HTR-8/SVneo (cell line): Measurements from ENCODE around the gene IQSEC1.

Source experiments
- DNase-seq: peaks from one replicate; pipeline ENCODE4 v3.0.0; 2011; ENCODE audit warnings: low spot score, mixed read lengths; ENCODE audit not compliant: insufficient read length
- FAIRE-seq: peaks from 2 replicates; lab custom pipeline; 2011; peaks lifted over from hg19 to GRCh38; lab: Jason Lieb, UNC

IQSEC1 gene

DNA sequence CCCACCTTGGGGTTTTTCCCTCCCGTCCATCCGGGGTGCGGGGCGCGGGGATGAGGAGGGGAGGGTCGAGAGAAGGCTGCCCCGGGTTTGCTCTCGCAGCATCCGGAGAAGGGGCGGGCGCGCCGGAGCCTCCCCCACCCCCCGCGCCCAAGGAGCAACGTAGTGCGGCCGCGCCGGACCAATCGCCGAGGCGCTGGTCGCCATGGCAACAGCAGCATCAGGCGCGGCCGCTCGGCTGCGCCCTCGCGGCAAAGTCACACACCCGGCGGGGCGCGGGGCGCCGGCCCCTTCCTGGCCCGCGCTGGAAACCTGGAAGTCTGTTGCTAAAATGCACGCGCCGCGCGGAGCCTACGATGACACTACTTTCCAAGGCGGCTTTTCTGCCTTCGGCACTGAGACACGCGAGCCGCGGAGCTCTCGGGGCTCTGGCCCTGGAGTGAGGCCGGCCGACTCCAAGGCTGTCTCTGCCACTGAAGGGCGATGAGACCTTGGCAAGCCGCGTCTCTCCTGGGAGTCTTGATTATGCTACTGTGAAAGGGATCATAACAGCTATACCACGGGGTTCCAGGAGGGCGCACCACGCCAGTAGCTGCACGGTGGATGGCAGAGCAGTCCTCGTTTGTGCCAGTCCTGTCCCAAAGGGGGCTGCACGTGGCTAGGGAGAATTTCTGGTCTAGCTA lies at the start of gene IQSEC1:
Gene IQSEC1 (minus strand): TSS at position 104 of the 680 bp plus-strand sequence. CDS start 415 bp downstream, outside the sequence.
- DNase-seq (no peak), FAIRE-seq (no peak)

DNA sequence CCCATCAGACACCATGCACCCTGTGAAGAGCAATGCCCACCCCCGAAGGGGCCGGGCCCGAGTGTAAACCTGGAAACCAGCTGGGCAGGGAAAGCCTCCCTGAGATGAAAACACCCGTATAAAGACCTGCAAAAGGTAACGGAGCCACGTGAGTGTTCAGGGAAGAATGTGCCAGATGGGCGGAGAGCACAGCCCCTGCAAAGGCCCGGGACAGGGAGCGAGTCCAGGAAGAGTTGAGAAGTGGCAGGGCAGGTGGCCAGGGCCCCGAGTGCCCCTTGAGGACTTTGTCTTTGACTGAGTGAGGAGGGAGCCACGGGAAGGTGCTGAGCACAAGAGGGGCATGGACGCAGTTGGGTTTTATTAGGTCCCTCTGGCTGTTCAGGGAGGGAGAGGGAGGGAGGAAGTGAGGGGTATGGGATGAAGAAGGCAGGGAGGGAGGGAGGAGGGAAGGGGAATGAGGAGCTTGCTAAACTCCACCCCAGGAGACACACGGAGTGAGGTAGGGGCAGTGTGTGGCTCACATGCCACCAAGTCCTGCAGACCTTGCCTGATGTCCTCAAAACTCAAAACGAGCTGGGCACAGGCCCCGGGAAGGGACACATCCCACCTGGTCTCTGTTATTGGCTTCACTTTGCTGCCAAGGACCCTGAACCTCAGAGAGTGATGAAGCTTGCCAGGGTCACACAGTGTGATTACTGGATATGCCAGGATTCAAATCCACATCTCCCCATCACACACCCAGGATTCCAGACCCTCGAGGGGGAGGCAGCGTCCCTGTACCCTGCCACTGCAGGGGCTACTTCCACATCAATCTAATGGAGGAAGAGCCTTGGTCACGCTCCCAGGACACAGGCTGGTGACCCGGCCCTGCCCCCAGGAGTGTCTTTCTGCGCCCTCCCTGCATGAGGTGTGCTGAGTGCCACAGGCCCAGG lies 49.1 kb upstream of the IQSEC1 start:
- FAIRE-seq (no peak), DNase-seq (no peak)

GRCh38 chr3:13121553-13122001 lies 48.3 kb upstream of the IQSEC1 start:
- DNase-seq (no peak), FAIRE-seq (no peak)

DNA sequence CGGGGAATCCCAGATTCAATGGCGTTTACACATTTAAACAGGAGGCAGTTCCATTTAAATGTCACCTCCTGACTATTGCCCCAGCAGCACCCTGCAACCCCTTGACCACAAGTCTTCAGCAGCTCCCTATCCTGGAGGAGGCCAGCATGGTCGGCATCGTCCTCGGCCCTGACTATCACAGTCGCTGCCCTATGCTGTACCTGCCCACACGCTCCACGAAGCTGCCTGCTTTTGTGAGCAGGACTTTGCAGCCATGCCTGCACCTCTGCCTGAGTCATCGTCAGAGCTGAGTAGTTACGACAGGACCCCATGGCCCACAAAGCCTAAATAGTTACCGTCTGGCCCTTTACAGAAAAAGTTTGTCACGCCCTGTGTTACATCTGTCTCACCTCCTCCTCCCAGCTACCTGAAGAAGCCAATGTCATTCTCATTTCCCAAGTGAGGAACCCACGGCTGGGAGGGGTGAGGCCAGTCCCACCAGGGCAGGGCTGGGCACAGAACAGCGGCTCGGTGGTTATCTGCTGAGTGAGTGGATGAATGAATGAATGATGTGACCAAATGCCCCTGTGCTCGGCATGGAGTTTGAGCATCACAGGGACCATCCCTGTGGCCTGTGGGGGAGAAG lies 47.8 kb upstream of the IQSEC1 start:
- DNase-seq, result no peak
- no peak for FAIRE-seq

DNA sequence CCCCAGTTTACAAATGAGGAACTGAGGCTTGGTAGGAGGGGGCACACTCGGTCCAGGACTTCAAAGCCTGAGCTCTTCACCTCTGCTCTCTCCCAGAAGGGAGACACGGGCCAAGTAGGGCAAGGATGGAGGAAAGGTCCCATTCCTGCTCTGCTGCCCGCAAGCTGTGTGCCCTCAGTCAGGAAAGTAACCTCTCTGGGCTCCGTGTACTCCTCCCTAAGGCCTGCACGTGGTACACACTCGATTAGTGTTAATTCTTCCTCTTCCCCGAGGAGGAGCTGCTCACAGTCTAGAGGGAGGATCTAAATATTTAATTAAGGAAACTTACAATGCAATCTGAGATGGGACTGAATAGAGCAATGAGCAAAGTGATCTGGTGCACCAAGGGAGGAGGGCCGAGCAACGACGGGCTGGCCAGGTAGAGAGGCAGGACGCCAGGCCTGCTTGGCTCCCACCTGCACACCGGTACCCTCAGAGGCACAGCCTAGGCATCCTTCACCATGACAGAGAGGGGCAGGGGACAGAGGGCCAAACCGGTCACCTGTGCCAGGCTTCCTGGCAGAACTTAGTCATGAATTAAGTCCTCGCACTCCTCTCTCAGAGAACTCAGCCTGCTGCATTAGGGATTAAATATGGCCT lies 47.2 kb upstream of the IQSEC1 start:
- FAIRE-seq (no peak), DNase-seq (no peak)

GRCh38 chr3:13119471-13120220 lies 46.4 kb upstream of the IQSEC1 start:
- FAIRE-seq, result no peak
- DNase-seq, result no peak

DNA sequence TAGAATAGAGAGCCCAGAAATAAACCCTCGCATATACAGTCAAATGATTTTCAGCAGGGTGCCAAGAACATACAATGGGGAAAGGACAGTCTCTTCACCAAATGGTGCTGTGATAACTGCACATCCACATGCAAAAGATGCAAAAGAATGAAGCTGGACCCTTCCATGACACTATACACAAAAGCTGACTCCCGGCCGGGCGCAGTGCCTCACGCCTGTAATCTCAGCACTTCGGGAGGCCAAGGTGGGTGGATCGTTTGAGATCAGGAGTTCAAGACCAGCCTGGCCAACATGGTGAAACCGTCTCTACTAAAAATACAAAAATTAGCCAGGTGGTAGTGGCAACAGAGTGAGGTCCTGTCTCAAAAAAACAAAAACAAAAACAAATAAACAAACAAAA lies 43.2 kb upstream of the IQSEC1 start:
- no peak for FAIRE-seq
- DNase-seq, result no peak

DNA sequence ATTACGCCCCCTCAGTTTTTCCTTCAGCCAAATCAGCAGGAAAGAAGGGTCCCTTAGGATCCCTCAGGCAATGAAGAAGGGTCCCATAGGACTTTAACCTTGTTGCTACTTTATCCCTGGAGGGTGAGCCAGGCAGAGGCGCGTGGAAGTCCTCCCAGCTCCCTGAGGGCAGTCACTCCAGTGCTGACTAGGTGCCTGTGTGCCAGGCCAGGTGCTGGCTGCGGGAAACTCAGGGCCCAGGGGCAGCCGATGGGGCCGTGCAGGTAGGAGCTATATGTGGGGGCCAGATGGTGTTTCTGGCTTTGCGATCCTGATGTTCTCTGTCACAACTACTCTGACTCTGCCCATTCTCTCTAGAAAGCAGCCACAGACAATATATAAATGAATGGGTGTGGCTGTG lies 42.8 kb upstream of the IQSEC1 start:
- no peak for FAIRE-seq

GRCh38 chr3:13115576-13115910 lies 42.3 kb upstream of the IQSEC1 start:
- DNase-seq, result no peak
- FAIRE-seq, result no peak

More for the DNA sequence above, 42.8 kb upstream of the IQSEC1 start:
- DNase-seq, result no peak

DNA sequence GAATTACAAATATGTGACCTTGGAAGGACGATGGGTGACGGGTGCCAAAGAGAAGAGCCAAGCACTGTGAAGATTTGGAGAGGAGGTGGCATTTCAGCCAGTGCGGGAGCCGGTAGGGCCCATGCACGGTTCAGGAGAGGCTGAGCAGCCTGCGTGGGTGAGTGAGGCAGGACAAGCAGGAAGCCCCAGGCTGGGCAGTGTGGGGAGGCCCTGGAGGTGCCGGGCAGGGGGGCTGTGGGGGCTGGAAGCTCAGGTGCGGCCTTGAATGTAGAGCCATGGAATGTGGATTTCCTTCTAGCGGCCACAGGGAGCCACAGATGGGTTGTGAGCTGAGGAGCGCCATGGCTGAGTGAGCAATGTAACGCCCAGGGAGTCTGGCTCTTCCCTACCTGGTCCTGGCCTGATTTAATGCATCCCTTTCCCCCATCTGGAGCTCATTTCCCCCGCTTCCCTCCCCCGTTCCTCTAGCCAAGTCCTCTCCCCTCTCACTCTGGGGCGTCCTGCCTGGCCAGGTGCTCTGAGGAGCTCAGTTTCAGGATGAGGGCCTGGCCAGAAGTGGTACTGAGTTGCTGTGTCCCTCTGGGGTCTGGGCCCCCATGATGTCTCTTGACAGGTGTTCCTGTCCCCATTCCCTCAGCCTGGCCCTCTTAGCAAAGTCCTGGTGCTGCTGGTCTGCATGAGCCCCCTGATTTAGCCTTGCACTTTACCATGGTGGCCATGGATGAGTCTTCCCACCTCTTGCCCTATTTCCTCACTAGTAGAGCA lies 41.8 kb upstream of the IQSEC1 start:
- FAIRE-seq (no peak), DNase-seq (no peak)

- DNase-seq (no peak), FAIRE-seq (no peak)
Observed at GRCh38 chr3:13113346-13114330, 40.4 kb upstream of the IQSEC1 start.

DNA sequence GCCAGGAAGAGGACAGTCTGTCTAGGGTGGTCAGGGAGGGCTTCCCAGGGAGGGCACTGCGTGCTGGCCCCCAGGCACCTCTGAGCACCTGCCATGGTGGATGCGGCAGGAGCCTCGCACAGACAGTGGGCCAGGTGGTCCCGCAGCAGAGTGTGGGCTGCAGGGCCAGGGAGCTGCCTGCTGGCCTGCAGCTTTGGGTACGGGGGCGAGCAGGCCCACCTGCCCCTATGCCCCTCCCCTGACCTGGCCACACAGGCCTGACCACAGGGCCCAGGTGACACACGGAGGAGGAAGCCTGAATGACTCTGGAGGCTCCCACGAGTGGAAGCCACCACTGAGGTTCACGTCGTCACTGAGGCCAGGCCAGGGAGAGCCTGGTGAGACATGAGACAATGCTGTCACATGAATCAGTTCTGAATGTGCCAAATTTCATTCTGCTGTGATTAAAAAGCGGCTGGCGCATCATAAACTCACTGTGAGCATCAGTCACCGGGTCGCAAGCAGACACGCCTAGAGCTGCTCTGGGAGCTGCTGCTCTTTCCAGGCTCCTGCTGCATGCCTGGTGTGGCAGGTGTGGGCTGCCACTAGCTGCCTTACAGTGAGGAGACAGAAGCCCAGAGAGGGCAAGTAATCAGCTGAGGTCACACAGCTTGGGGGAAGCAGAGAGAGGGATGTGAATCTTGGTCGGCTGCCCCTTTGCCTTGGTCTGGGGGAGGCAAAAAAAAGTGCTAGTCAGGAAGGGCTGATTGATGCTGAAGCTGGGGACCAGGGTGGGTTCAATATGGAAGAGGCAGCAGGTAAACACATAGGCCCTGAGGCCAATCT lies 39.5 kb upstream of the IQSEC1 start:
- no peak for FAIRE-seq
- no peak for DNase-seq

- FAIRE-seq, result no peak
- no peak for DNase-seq
Observed at GRCh38 chr3:13111873-13112520, 38.8 kb upstream of the IQSEC1 start.

DNA sequence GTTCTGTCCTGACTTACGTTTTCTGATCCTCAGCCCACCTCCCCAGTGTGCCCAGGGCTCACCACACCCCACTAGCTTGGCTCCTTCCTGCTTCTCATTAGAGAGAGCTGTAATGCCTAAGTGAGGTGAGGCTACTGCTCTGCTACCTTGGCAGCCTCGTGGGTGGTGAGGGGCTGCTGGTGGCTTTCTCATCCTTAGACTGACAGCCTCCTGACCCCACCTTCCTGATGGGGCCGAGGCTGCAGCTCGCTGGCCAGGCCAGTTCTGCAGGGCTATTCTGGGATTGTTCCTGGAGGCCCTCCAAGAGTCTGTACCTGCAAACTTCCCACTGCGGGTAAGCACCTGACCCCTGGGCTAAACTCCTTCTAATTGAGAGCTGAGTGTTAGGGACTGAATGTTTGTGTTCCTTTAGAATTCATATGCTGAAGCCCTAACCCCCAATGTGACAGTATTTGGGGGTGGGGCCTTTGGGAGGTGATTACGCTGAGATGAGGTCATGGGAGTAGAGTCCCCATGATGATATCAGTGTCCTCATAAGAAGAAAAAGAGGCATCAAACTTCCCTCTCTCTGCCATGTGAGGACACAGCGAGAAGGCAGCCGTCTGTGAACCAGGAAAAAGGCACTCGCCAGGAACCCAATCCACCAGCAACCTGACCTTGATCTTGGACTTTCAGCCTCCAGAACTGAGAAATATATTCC lies 38.1 kb upstream of the IQSEC1 start:
- DNase-seq (no peak), FAIRE-seq (no peak)

DNA sequence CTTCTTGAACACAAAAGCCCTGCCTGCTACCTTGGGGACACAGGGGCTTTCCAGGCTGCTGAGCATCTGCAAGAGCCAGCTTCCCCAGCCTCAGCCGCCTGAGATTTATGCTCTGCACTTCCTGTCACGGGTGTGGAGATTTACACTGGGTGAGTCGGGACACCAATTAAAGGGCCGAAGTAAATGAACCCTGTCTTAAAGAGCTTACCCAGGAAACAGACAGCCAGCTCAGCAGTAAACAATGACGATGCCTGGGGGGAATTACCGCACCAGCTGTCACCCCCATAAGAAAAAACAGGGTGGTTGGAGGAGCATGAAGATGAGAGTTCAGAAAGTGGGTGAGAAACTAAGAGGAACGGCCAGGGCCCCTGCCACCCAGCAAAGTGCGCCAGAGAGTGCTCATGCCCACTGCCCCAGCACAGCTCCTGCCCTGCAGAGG lies 37.5 kb upstream of the IQSEC1 start:
- DNase-seq, result peak; percentile 73
- FAIRE-seq, result no peak

DNA sequence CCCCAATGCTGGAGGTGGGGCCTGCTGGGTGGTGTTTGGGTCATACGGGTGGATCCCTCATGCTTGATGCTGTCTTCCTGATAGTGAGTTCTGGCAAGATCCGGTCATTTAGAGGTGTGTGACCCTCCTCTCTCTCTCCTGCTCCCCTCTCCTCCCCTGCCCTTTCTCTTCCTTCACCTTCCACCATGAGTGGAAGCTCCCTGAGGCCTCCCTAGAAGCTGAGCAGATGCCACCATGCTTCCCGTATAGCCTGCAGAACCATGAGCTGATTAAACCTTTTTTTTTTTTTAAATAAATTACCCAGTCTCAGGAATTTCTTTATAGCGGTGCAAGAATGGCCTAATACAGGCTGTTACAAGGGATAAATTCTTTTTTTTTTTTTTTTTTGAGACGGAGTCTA lies 36.3 kb upstream of the IQSEC1 start:
- FAIRE-seq, result no peak

More for the DNA sequence above, 36.3 kb upstream of the IQSEC1 start:
- no peak for DNase-seq
